K562 (cell line): ENCODE results near the gene SERINC5. TPM values are rescaled to one million over a fixed set of nuclear protein-coding genes. Genes with fewer than 3 reads are reported as not detected.

Experiments used
- ATAC-seq: fragments of 200-7000 bp; cut with Tn5 transposase; 3 replicates; pipeline ENCODE4 v1.9.1; 2020; ENCODE audit warnings: moderate library complexity
- BruUV-seq: library from RNA; stranded (reverse); fragments of 400-500 nt; replicated peaks from 2 replicates; lab custom pipeline; 2021; lab: Mats Ljungman, UMichigan
- CTCF ChIA-PET: fragments of 300-600 bp; formaldehyde crosslinking; extraction: SDS; loops from one replicate; lab custom pipeline; 2021; ENCODE audit warnings: low intra/inter-chr PET ratio; lab: Yijun Ruan, JAX
- POLR2A ChIA-PET: fragments of 300-600, 350-650 bp; sonication (Branson Sonifier 250); formaldehyde crosslinking; extraction: SDS; loops from one replicate; lab custom pipeline; 2021; ENCODE audit warnings: antibody characterized with exemption, inconsistent platforms; lab: Yijun Ruan, JAX
- DNase-seq, 4 experiments: peaks; one replicate each; pipeline versions ENCODE4 v3.0.0 to v3.0.0-alpha.2; 2011 to 2018; ENCODE audit warnings: low spot score in 3 of 4, mixed read lengths in 3 of 4; ENCODE audit errors: extremely low read depth in 1 of 4
- FAIRE-seq: peaks from 2 replicates; lab custom pipeline; 2011; peaks lifted over from hg19 to GRCh38; lab: Jason Lieb, UNC
- H2AFZ ChIP-seq: 2 replicates; pipeline ENCODE4 v1.6.0; 2011; ENCODE audit warnings: low read depth, low read length, control low read depth, inconsistent platforms
- H3K27ac ChIP-seq: fragments of 200-600 bp; 3 replicates; pipeline ENCODE4 v1.8.0; 2011; ENCODE audit warnings: low read depth, mild to moderate bottlenecking, control low read depth, inconsistent platforms, low read length, moderate library complexity, mixed read lengths; ENCODE audit errors: extremely low read depth
- H3K27me3 ChIP-seq, 2 experiments: fragments of 300-600 bp in 1 of 2; 2 replicates in 1 of 2; 3 replicates in 1 of 2; pipeline versions ENCODE4 v1.6.0 to v1.8.0; 2011; ENCODE audit warnings: inconsistent platforms in 2 of 2, low read length in 2 of 2, mild to moderate bottlenecking in 1 of 2, mixed read lengths in 1 of 2, moderate library complexity in 1 of 2; ENCODE audit not compliant: control insufficient read depth in 2 of 2, insufficient read depth in 2 of 2
- H3K36me3 ChIP-seq: fragments of 300-600 bp; 3 replicates; pipeline ENCODE4 v1.8.0; 2011; ENCODE audit warnings: mild to moderate bottlenecking, low read length, inconsistent platforms; ENCODE audit not compliant: control insufficient read depth, insufficient read depth
- H3K4me1 ChIP-seq, 2 experiments: fragments of 200-600 bp in 1 of 2; replicated peaks in 1 of 2; 2 replicates in 1 of 2; 3 replicates in 1 of 2; pipeline versions ENCODE4 v1.5.1 to v1.8.0; 2011; ENCODE audit warnings: inconsistent platforms in 2 of 2, low read length in 2 of 2, mild to moderate bottlenecking in 1 of 2, mixed read lengths in 1 of 2, moderate library complexity in 1 of 2; ENCODE audit not compliant: control insufficient read depth in 2 of 2, insufficient read depth in 2 of 2
- H3K4me2 ChIP-seq: 2 replicates; pipeline ENCODE4 v1.6.1; 2011; ENCODE audit warnings: low read length, control low read depth, inconsistent platforms, mixed read lengths; ENCODE audit not compliant: insufficient read depth
- H3K4me3 ChIP-seq: fragments of 200-600 bp; sonication (generic), shearing (Covaris generic); 2 replicates; pipeline ENCODE4 v1.5.1; 2016; ENCODE audit warnings: control low read depth, inconsistent platforms
- H3K79me2 ChIP-seq: fragments of 200-600 bp; 3 replicates; pipeline ENCODE4 v1.8.0; 2011; ENCODE audit warnings: low read length, inconsistent platforms; ENCODE audit not compliant: control insufficient read depth, insufficient read depth
- H3K9ac ChIP-seq, 2 experiments: 2 replicates each; pipeline versions ENCODE4 v1.6.0 to v1.6.1; 2011; ENCODE audit warnings: low read depth in 2 of 2, low read length in 2 of 2, control low read depth in 1 of 2, inconsistent platforms in 1 of 2, mild to moderate bottlenecking in 1 of 2, mixed read lengths in 1 of 2; ENCODE audit not compliant: insufficient read depth in 1 of 2
- H3K9me1 ChIP-seq: one replicate; pipeline ENCODE4 v1.6.0; 2011; ENCODE audit warnings: inconsistent platforms, mild to moderate bottlenecking, low read length, moderate library complexity; ENCODE audit not compliant: control insufficient read depth, insufficient read depth
- H3K9me3 ChIP-seq: replicated peaks from 2 replicates; pipeline ENCODE4 v1.5.1; 2011; ENCODE audit warnings: low read depth, low read length, inconsistent platforms; ENCODE audit not compliant: control insufficient read depth, insufficient read depth
- H4K20me1 ChIP-seq: replicated peaks from 2 replicates; pipeline ENCODE4 v1.6.1; 2011; ENCODE audit warnings: low read length, inconsistent platforms, mixed read lengths; ENCODE audit not compliant: control insufficient read depth, insufficient read depth
- ETV5 ChIP-seq: sonication (generic); formaldehyde crosslinking; IDR thresholded peaks from 2 replicates; pipeline ENCODE4 v1.4.0; 2020; ENCODE audit warnings: low read depth, mild to moderate bottlenecking, missing genetic modification reagents
- REST ChIP-seq, 2 experiments: fragments of 450-650 bp; formaldehyde crosslinking in 1 of 2; IDR thresholded peaks; 2 replicates each; pipeline versions ENCODE4 v1.4.0 to v1.6.1; 2014 to 2020; ENCODE audit warnings: mild to moderate bottlenecking in 2 of 2, borderline replicate concordance in 1 of 2, low read depth in 1 of 2
- ZNF224 ChIP-seq: sonication (generic); formaldehyde crosslinking; IDR thresholded peaks from 2 replicates; pipeline ENCODE4 v1.8.0; 2022; ENCODE audit warnings: mild to moderate bottlenecking, missing genetic modification reagents
- ZNF398 ChIP-seq: fragments of 250-450 bp; sonication (Bioruptor Pico); IDR thresholded peaks from 2 replicates; pipeline ENCODE4 v1.8.0; 2021; ENCODE audit warnings: moderate library complexity, mild to moderate bottlenecking, inconsistent platforms
- WGBS: fragments of 100-300 bp; shearing (Covaris generic); methylation state at CpG from one replicate; pipeline ENCODE4 v1.1.6; 2016; ENCODE audit warnings: low coverage, mixed read lengths; ENCODE audit not compliant: insufficient coverage; ENCODE audit errors: missing lambda C conversion rate; 5-methylcytosine and 5-hydroxymethylcytosine counted together
- in situ Hi-C: fragments of 300-500 bp; cut with MboI; formaldehyde crosslinking; loops from 4 replicates; pipeline ENCODE4 v1.15.0; 2018; ENCODE audit warnings: inconsistent platforms, mixed read lengths
- intact Hi-C: fragments of 100-400 bp; cut with micrococcal nuclease; formaldehyde crosslinking; loops from 2 replicates; pipeline ENCODE4 v1.14.2; 2022
- polyA plus RNA-seq, 8 experiments: library from polyadenylated mRNA; depleted of rRNA in 4 of 8; stranded (reverse) in 5 of 8; unstranded in 3 of 8; fragments of >200 nt; fragmentation: Nextera tagmentation in 2 of 8; fragmentation: Illumina TruSeq in 1 of 8; extraction: Ambion mirVana in 2 of 8; extraction: Trizol in 1 of 8; gene quantifications; 2 replicates each; pipeline versions ENCODE4 v1.2.1 to v1.2.3, GENCODE V29; 2011 to 2014; ENCODE audit warnings: inconsistent platforms in 1 of 8, missing spikeins in 1 of 8
- total RNA-seq, 7 experiments: library from RNA; depleted of rRNA in 6 of 7; stranded (reverse); fragments of >200 nt in 6 of 7; fragmentation: Illumina TruSeq in 2 of 7; extraction: Trizol in 2 of 7; gene quantifications; 2 replicates each; pipeline versions ENCODE4 v1.2.1 to v1.2.3, GENCODE V29; 2011 to 2021; ENCODE audit warnings: low replicate concordance in 1 of 7

Gene SERINC5
- total and polyA plus RNA-seq, 9 of the 15 experiments (the other 6 are each of a cell fraction or from before 2014, with no cell fraction given), result 1.4 to 7.9 (median 3.7) TPM

- no peaks in the 10 kb centered on the region for H3K4me1 ChIP-seq
- no peak overlapping the region for H3K4me3 ChIP-seq
- no peaks in the 10 kb centered on the region for H3K9me1 ChIP-seq
- ChIA-PET CTCF (no interaction called here), POLR2A (interaction anchor here (1.0 kb wide), 1 partner anchor 10 kb away, joined by 3 read pairs; no protein-coding TSS in a partner anchor)
- H3K4me2 ChIP-seq, result no peak overlapping the region
- H4K20me1 ChIP-seq, result no peaks in the 10 kb centered on the region
- peaks cover 3 to 16% of the 10 kb centered on the region in 2 experiments for H3K27me3 ChIP-seq
- intact Hi-C loops (no loop called here), in situ Hi-C loops (loop anchor here (25.0 kb wide), 1 partner anchor 1063 kb away; no protein-coding TSS in a partner anchor)
- H3K79me2 ChIP-seq, result no peaks in the 10 kb centered on the region
- ATAC-seq (no peak), FAIRE-seq (no peak), DNase-seq (no peak)
- H3K9ac ChIP-seq, result no peak overlapping the region
- BruUV-seq, result no TSS peak
- H2AFZ ChIP-seq, result no peak overlapping the region
- WGBS, result 6% methylated on average over 9 of the region's 9 CpGs
- TF ChIP-seq ETV5 (CRISPR knock-in tag), result no peak
- TF ChIP-seq REST (IDR thresholded peaks at IDR 0.05; ENCODE audit: borderline replicate concordance), result peak; percentile 68
- TF ChIP-seq REST (CRISPR knock-in tag; IDR thresholded peaks at IDR 0.05; ENCODE audit: low read depth), result no peak
- TF ChIP-seq ZNF398 (CRISPR knock-in tag), result no peak
- TF ChIP-seq ZNF224 (CRISPR knock-in tag), result no peak
- no peak overlapping the region for H3K27ac ChIP-seq
- H3K9me3 ChIP-seq, result 0 out of 2 replicates have a peak, but pooled peaks cover 3% of the 10 kb centered on the region
- no peaks in the 10 kb centered on the region for H3K36me3 ChIP-seq
These were observed 131.5 kb downstream of the SERINC5 start for GRCh38 chr5:80124121-80124918.
